Neural progenitor cell (in vitro differentiated cells): Measurements from ENCODE around the gene ACOT6. TPM values are rescaled to one million over a fixed set of nuclear protein-coding genes. Genes with fewer than 3 reads are reported as not detected.
"Not testable (repeated sequence)": the region's sequence is repeated elsewhere in the genome, so short reads cannot be mapped to it uniquely, and the experiment has no call there.

Experiments used
- DNase-seq: peaks from one replicate; pipeline ENCODE4 v3.0.0-alpha.2; 2016; ENCODE audit warnings: low spot score
- H2AFZ ChIP-seq: fragments of 200-600 bp; sonication (generic); replicated peaks from 2 replicates; pipeline ENCODE4 v1.6.1; 2016; ENCODE audit warnings: antibody characterized with exemption
- H3F3A ChIP-seq: fragments of 200-600 bp; sonication (generic); 2 replicates; pipeline ENCODE4 v1.6.1; 2016; ENCODE audit warnings: antibody characterized with exemption, low read depth
- H3K27ac ChIP-seq: fragments of 200-600 bp; sonication (generic); 2 replicates; pipeline ENCODE4 v1.5.1; 2016; ENCODE audit warnings: mild to moderate bottlenecking
- H3K27me3 ChIP-seq: fragments of 200-600 bp; sonication (generic); 2 replicates; pipeline ENCODE4 v1.6.1; 2016; ENCODE audit warnings: mild to moderate bottlenecking, moderate library complexity
- H3K36me3 ChIP-seq: fragments of 200-600 bp; sonication (generic); 2 replicates; pipeline ENCODE4 v1.5.1; 2016
- H3K4me1 ChIP-seq: fragments of 200-600 bp; sonication (generic); 2 replicates; pipeline ENCODE4 v1.6.1; 2016; ENCODE audit warnings: mixed run types
- H3K4me2 ChIP-seq: fragments of 200-600 bp; sonication (generic); 2 replicates; pipeline ENCODE4 v1.6.1; 2016
- H3K4me3 ChIP-seq: fragments of 200-600 bp; sonication (generic); 2 replicates; pipeline ENCODE4 v1.5.1; 2016
- H3K79me2 ChIP-seq: fragments of 200-600 bp; sonication (generic); 2 replicates; pipeline ENCODE4 v1.6.1; 2016; ENCODE audit warnings: low read depth
- H3K9ac ChIP-seq: fragments of 200-600 bp; sonication (generic); 2 replicates; pipeline ENCODE4 v1.6.1; 2016
- H3K9me3 ChIP-seq: fragments of 200-600 bp; sonication (generic); 2 replicates; pipeline ENCODE4 v1.5.1; 2016; ENCODE audit warnings: low read depth
- H4K20me1 ChIP-seq: fragments of 200-600 bp; sonication (generic); 2 replicates; pipeline ENCODE4 v1.6.1; 2016; ENCODE audit warnings: low read depth
- H3K27ac Mint-ChIP-seq: 3 replicates; pipeline ENCODE4 v1.8.0; 2021; ENCODE audit warnings: mixed read lengths
- H3K27me3 Mint-ChIP-seq: 2 replicates; pipeline ENCODE4 v1.8.0; 2022; ENCODE audit warnings: low read depth, mild to moderate bottlenecking, inconsistent platforms, moderate library complexity, mixed read lengths; ENCODE audit not compliant: insufficient read depth
- H3K36me3 Mint-ChIP-seq: 3 replicates; pipeline ENCODE4 v1.8.0; 2021; ENCODE audit warnings: mixed read lengths
- H3K4me1 Mint-ChIP-seq: 3 replicates; pipeline ENCODE4 v1.8.0; 2021; ENCODE audit warnings: mixed read lengths
- H3K4me3 Mint-ChIP-seq: 3 replicates; pipeline ENCODE4 v1.8.0; 2021; ENCODE audit warnings: mild to moderate bottlenecking, moderate library complexity, mixed read lengths
- H3K9me3 Mint-ChIP-seq: 3 replicates; pipeline ENCODE4 v1.8.0; 2020; ENCODE audit warnings: mixed read lengths
- EZH2 ChIP-seq: fragments of 200-600 bp; sonication (generic); IDR thresholded peaks from 2 replicates; pipeline ENCODE4 v1.6.1; 2017; ENCODE audit warnings: antibody characterized with exemption, mild to moderate bottlenecking, moderate library complexity
- EZH2phosphoT487 ChIP-seq: fragments of 200-600 bp; sonication (generic); IDR thresholded peaks from 2 replicates; pipeline ENCODE4 v1.6.1; 2017; ENCODE audit warnings: antibody characterized with exemption
- total RNA-seq: library from RNA; depleted of rRNA; stranded (reverse); fragments of >200 nt; gene quantifications from 2 replicates; pipeline ENCODE4 v1.2.3, GENCODE V29; 2015; ENCODE audit warnings: low replicate concordance
- TF ChIP-seq, protein P1 (sequence below): fragments of 200-600 bp; sonication (generic); IDR thresholded peaks from 2 replicates; pipeline ENCODE4 v1.5.1; 2017; ENCODE audit warnings: antibody characterized with exemption, mild to moderate bottlenecking

ACOT6 gene
- total RNA-seq, 1 donor from 2014 or later = not detected

DNA sequence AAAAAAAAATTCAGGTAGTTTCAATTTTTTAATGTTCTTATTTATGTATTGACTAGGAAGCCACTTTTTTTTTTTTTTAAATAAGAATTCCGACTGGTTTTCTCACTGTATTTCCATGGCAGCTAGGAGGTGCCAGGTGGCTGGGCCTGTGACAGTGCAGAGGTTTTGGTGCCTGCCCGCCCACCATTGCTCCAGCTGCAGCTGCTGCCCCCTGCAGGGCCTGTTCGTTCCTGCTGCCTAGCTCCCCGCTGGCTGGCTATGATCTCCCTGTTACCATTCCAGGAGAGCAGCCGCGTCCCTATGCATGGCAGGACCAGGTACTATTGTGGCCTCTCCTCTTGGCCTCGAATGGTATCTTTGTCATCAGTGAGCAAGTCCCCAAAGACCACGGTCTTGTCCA, 41.4 kb upstream of the ACOT6 start:
- H3K9me3 Mint-ChIP-seq, H3K4me2 ChIP-seq, H3F3A ChIP-seq, H3K9me3 ChIP-seq, H3K36me3 ChIP-seq, H3K36me3 Mint-ChIP-seq, H2AFZ ChIP-seq, H3K27ac Mint-ChIP-seq, H3K27me3 ChIP-seq, H3K4me3 ChIP-seq, H4K20me1 ChIP-seq, H3K9ac ChIP-seq, H3K27ac ChIP-seq, H3K79me2 ChIP-seq, H3K4me1 ChIP-seq, H3K4me3 Mint-ChIP-seq: not testable (repeated sequence)
- Mint-ChIP-seq H3K27me3 (peaks cover 15% of the 10 kb centered on the region), H3K4me1 (peaks cover 23% of the 10 kb centered on the region)
- TF ChIP-seq, protein P1, sequence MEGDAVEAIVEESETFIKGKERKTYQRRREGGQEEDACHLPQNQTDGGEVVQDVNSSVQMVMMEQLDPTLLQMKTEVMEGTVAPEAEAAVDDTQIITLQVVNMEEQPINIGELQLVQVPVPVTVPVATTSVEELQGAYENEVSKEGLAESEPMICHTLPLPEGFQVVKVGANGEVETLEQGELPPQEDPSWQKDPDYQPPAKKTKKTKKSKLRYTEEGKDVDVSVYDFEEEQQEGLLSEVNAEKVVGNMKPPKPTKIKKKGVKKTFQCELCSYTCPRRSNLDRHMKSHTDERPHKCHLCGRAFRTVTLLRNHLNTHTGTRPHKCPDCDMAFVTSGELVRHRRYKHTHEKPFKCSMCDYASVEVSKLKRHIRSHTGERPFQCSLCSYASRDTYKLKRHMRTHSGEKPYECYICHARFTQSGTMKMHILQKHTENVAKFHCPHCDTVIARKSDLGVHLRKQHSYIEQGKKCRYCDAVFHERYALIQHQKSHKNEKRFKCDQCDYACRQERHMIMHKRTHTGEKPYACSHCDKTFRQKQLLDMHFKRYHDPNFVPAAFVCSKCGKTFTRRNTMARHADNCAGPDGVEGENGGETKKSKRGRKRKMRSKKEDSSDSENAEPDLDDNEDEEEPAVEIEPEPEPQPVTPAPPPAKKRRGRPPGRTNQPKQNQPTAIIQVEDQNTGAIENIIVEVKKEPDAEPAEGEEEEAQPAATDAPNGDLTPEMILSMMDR = peak; percentile 58
- DNase-seq = peak; percentile 46

DNA sequence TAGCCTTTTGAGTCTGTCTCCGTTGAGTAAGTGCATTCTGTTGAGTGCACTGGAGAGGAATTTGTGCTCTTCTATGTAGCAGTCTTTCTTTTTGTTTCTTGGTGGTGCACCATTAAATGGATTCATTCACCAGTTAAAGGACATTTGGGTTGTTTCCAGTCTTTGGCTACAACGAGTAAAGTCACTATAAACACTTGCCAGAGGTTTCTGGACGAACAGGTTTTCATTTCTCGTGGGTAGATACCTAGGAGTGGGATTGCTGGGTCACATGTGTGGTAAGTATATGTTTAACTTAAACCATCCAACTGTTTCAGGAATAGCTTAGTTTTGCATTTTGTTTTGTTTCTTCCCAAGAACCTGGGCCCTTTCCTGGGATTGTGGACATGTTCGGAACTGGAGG, 39.3 kb upstream of the ACOT6 start:
- not testable (repeated sequence) for H3K9ac ChIP-seq, H3K27ac Mint-ChIP-seq, H3K9me3 Mint-ChIP-seq, H3K79me2 ChIP-seq, DNase-seq, H3K9me3 ChIP-seq, H3K4me3 ChIP-seq, H3K36me3 ChIP-seq, H3K4me1 ChIP-seq, H2AFZ ChIP-seq, H3K36me3 Mint-ChIP-seq, H3K4me3 Mint-ChIP-seq, H3K27ac ChIP-seq, H3F3A ChIP-seq, H3K27me3 ChIP-seq, H3K4me2 ChIP-seq, H4K20me1 ChIP-seq
- Mint-ChIP-seq H3K27me3 (peaks cover 15% of the 10 kb centered on the region), H3K4me1 (peaks cover 18% of the 10 kb centered on the region)

DNA sequence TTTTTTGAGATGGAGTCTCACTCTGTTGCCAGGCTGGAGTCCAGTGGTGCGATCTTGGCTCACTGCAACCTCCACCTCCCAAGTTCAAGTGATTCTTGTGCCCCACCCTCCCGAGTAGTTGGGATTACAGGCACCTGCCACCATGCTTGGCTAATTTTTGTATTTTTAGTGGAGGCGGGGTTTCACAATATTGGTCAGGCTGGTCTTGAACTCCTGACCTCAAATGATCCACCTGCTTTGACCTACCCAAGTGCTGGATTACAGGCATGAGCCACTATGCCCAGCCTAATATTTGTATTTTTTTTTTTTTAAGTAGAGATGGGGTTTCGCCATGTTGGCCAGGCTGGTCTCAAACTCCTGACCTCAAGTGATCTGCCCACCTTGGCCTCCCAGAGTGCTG, 38.6 kb upstream of the ACOT6 start:
- Mint-ChIP-seq H3K4me1 (peaks cover 11% of the 10 kb centered on the region), H3K27me3 (peaks cover 12% of the 10 kb centered on the region)
- H3K36me3 Mint-ChIP-seq, H3F3A ChIP-seq, DNase-seq, H3K36me3 ChIP-seq, H3K4me3 ChIP-seq, H3K9me3 ChIP-seq, H3K9me3 Mint-ChIP-seq, H3K27me3 ChIP-seq, H3K4me1 ChIP-seq, H3K27ac Mint-ChIP-seq, H3K79me2 ChIP-seq, H3K9ac ChIP-seq, H3K4me3 Mint-ChIP-seq, H2AFZ ChIP-seq, H3K27ac ChIP-seq, H4K20me1 ChIP-seq, H3K4me2 ChIP-seq: not testable (repeated sequence)

- not testable (repeated sequence) for H3F3A ChIP-seq, H3K4me3 ChIP-seq, H3K4me1 ChIP-seq, H3K9me3 Mint-ChIP-seq, H3K27me3 ChIP-seq, H3K4me2 ChIP-seq, H3K4me1 Mint-ChIP-seq, H3K36me3 Mint-ChIP-seq, H3K36me3 ChIP-seq, H2AFZ ChIP-seq, H3K27ac Mint-ChIP-seq, H4K20me1 ChIP-seq, H3K9me3 ChIP-seq, DNase-seq, H3K27ac ChIP-seq, H3K9ac ChIP-seq, H3K4me3 Mint-ChIP-seq, H3K79me2 ChIP-seq
- H3K27me3 Mint-ChIP-seq = peaks cover 11% of the 10 kb centered on the region
Measured at GRCh38 chr14:73574251-73574650, 38.1 kb upstream of the ACOT6 start.

DNA sequence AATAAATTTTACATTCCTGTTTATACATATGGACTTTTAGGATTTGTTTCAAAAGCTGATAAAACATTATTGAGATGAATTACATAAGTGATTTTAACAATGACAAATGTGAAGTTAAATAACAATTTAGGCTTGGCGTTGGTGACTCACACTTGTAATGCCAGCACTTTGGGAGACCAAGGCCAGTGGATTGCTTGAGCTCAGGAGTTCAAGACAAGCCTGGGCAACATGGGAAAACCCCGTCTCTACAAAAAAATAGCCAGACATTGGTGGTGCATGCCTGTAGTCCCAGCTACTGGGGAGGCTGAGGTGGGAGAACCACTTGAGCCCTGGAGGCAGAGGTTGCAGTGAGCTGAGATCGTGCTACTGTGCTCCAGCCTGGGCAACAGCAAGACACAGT, 35.9 kb upstream of the ACOT6 start:
- H2AFZ ChIP-seq = no peak overlapping the region
- no peaks in the 10 kb centered on the region for H4K20me1 ChIP-seq
- no peak overlapping the region for H3K9ac ChIP-seq
- Mint-ChIP-seq H3K9me3 (no peaks in the 10 kb centered on the region), H3K4me1 (no peaks in the 10 kb centered on the region), H3K36me3 (peaks cover 9% of the 10 kb centered on the region), H3K4me3 (no peak overlapping the region), H3K27me3 (peaks cover 7% of the 10 kb centered on the region), H3K27ac (no peak overlapping the region)
- H3F3A ChIP-seq = no peaks in the 10 kb centered on the region
- TF ChIP-seq, protein P1 = no peak
- no peak for TF ChIP-seq EZH2phosphoT487
- TF ChIP-seq EZH2 = no peak
- no peak overlapping the region for H3K4me3 ChIP-seq
- no peak for DNase-seq
- no peaks in the 10 kb centered on the region for H3K27me3 ChIP-seq
- H3K9me3 ChIP-seq = no peaks in the 10 kb centered on the region
- H3K4me2 ChIP-seq = no peak overlapping the region
- H3K4me1 ChIP-seq = no peaks in the 10 kb centered on the region
- no peaks in the 10 kb centered on the region for H3K79me2 ChIP-seq
- no peaks in the 10 kb centered on the region for H3K36me3 ChIP-seq
- H3K27ac ChIP-seq = no peak overlapping the region

DNA sequence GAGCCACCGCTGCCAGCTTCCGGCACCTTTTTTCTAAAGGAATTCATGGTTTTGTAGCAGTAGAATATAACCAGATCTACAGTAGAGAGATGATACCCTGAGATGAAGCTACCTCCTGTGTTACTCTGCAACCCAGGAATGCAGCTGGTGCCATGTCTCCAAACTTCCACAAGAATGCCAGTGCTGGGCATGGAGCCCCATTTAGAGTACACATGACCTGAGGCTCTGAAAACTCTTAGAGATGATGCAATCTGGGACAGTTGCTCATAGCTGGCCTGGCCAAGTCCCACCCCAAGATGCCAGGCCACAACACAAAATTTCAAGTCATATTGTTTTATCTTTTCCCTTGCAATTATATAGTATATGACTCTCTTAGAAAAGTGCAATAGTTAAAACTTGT, 35.1 kb upstream of the ACOT6 start:
- not testable (repeated sequence) for H3K4me3 Mint-ChIP-seq, DNase-seq

More for the DNA sequence above, 35.1 kb upstream of the ACOT6 start:
- H3K27ac ChIP-seq, H2AFZ ChIP-seq, H3K27me3 Mint-ChIP-seq, H3K36me3 ChIP-seq, H3K27me3 ChIP-seq, H3K79me2 ChIP-seq, H3K4me1 ChIP-seq, H4K20me1 ChIP-seq, H3K9me3 Mint-ChIP-seq, H3K4me3 ChIP-seq, H3K9ac ChIP-seq, H3K4me2 ChIP-seq, H3K4me1 Mint-ChIP-seq, H3F3A ChIP-seq, H3K27ac Mint-ChIP-seq, H3K9me3 ChIP-seq, H3K36me3 Mint-ChIP-seq: not testable (repeated sequence)
